T-cell (primary cell): Measurements from ENCODE around the gene RET. TPM values are rescaled to one million over a fixed set of nuclear protein-coding genes. Genes with fewer than 3 reads are reported as not detected.

Experiments
- ATAC-seq, 4 experiments: fragments of 200-7000 bp in 3 of 4; fragments of 150-1000 bp in 1 of 4; cut with Tn5 transposase; replicated peaks in 1 of 4; 1 replicate in 3 of 4; 2 replicates in 1 of 4; pipeline ENCODE4 v1.10.0; 2021; ENCODE audit warnings: moderate library complexity in 3 of 4, mild to moderate bottlenecking in 2 of 4, moderate number of reproducible peaks in 1 of 4
- CTCF ChIA-PET, 2 donors: fragments of 300-600 bp; sonication (Branson Sonifier 250); formaldehyde crosslinking; loops; one replicate each; lab custom pipeline; 2022; ENCODE audit warnings: antibody characterized with exemption in 2 of 2; lab: Charles Lee
- POLR2A ChIA-PET, 2 donors: fragments of 300-600 bp; sonication (Branson Sonifier 250); formaldehyde crosslinking; loops; one replicate each; lab custom pipeline; 2022; ENCODE audit warnings: antibody characterized with exemption in 2 of 2; lab: Charles Lee
- DNase-seq, 35 experiments: peaks; one replicate each; pipeline versions ENCODE4 v3.0.0 to v3.0.0-alpha.2; 2013 to 2023
- H3K27ac ChIP-seq: one replicate; pipeline ENCODE4 v1.5.1; 2013; ENCODE audit warnings: low read length
- H3K27me3 ChIP-seq, 2 experiments: replicated peaks in 1 of 2; 1 replicate in 1 of 2; 2 replicates in 1 of 2; pipeline versions ENCODE4 v1.6.1 to v1.7.0; 2013; ENCODE audit warnings: low read length in 1 of 2, mixed read lengths in 1 of 2; ENCODE audit not compliant: control insufficient read depth in 2 of 2, insufficient read depth in 2 of 2; ENCODE audit errors: extremely low read depth in 1 of 2
- H3K36me3 ChIP-seq, 2 donors: 1 replicate in 1 of 2; 2 replicates in 1 of 2; pipeline versions ENCODE4 v1.6.1 to v1.7.0; 2013; ENCODE audit warnings: low read length in 1 of 2; ENCODE audit not compliant: control insufficient read depth in 2 of 2, insufficient read depth in 1 of 2; ENCODE audit errors: extremely low read depth in 1 of 2
- H3K4me1 ChIP-seq, 2 experiments: 1 replicate in 1 of 2; 2 replicates in 1 of 2; pipeline versions ENCODE4 v1.6.1 to v1.7.0; 2013; ENCODE audit warnings: low read length in 2 of 2, mixed read lengths in 1 of 2; ENCODE audit not compliant: insufficient read depth in 2 of 2, control insufficient read depth in 1 of 2; ENCODE audit errors: extremely low read depth in 1 of 2
- H3K4me3 ChIP-seq, 2 donors: 1 replicate in 1 of 2; 2 replicates in 1 of 2; pipeline versions ENCODE4 v1.5.1 to v1.7.0; 2013; ENCODE audit warnings: mild to moderate bottlenecking in 2 of 2, low read length in 1 of 2, moderate library complexity in 1 of 2; ENCODE audit not compliant: control insufficient read depth in 1 of 2; ENCODE audit errors: extremely low read depth in 1 of 2
- H3K9me3 ChIP-seq: 2 replicates; pipeline ENCODE4 v1.7.0; 2013
- H3K27ac Mint-ChIP-seq, 2 donors: one replicate each; pipeline ENCODE4 v1.8.0; 2020 to 2021; ENCODE audit warnings: mild to moderate bottlenecking in 2 of 2, mixed read lengths in 2 of 2
- H3K27me3 Mint-ChIP-seq, 2 donors: one replicate each; pipeline ENCODE4 v1.8.0; 2021 to 2022; ENCODE audit warnings: mixed read lengths in 2 of 2
- H3K36me3 Mint-ChIP-seq: one replicate; pipeline ENCODE4 v1.8.0; 2021; ENCODE audit warnings: mixed read lengths
- H3K4me1 Mint-ChIP-seq, 3 donors: one replicate each; pipeline ENCODE4 v1.8.0; 2020 to 2022; ENCODE audit warnings: mixed read lengths in 3 of 3, mild to moderate bottlenecking in 1 of 3
- H3K4me3 Mint-ChIP-seq, 3 donors: one replicate each; pipeline ENCODE4 v1.8.0; 2020 to 2022; ENCODE audit warnings: mild to moderate bottlenecking in 3 of 3, mixed read lengths in 3 of 3, moderate library complexity in 3 of 3
- H3K9me3 Mint-ChIP-seq, 3 donors: one replicate each; pipeline ENCODE4 v1.8.0; 2020 to 2022; ENCODE audit warnings: mixed read lengths in 3 of 3
- WGBS: methylation state at CpG from one replicate; pipeline ENCODE4 v1.1.5; 2013; ENCODE audit warnings: missing lambda C conversion rate; ENCODE audit not compliant: insufficient coverage; 5-methylcytosine and 5-hydroxymethylcytosine counted together
- total RNA-seq, 35 experiments: library from RNA in 6 of 35; stranded (reverse) in 6 of 35; fragments of 120-200 nt in 1 of 35; gene quantifications; one replicate each; pipeline versions ENCODE4 v1.2.1 to v1.2.4 and lab custom pipeline; 2013 to 2026

RET gene
- total RNA-seq, 5 donors from 2014 or later (not counting 1 experiment from before 2014, with no cell fraction given), result 0.13 to 0.25 (median 0.15) TPM; not detected in 2

- Mint-ChIP-seq H3K36me3 (no peaks in the 10 kb centered on the region), H3K4me1 (no peaks in the 10 kb centered on the region), H3K4me3 (no peak overlapping the region), H3K27me3 (peaks cover 0 to 2% of the 10 kb centered on the region in 2 donors), H3K9me3 (no peaks in the 10 kb centered on the region), H3K27ac (no peak overlapping the region)
- H3K4me1 ChIP-seq, result no peaks in the 10 kb centered on the region
- WGBS, result no CpG with 5 or more reads among the region's 1 CpG
- no peak for ATAC-seq
- peaks cover 0 to 9% of the 10 kb centered on the region in 2 experiments for H3K27me3 ChIP-seq
- H3K36me3 ChIP-seq, result no peaks in the 10 kb centered on the region
- H3K4me3 ChIP-seq, result no peak overlapping the region
- CTCF ChIA-PET, result no interaction called here
- DNase-seq, result no peak
- POLR2A ChIA-PET, result no interaction called here
- H3K9me3 ChIP-seq, result no peaks in the 10 kb centered on the region
- no peak overlapping the region for H3K27ac ChIP-seq
These were observed 11.6 kb upstream of the RET start for GRCh38 chr10:43065234-43065633.

GRCh38 chr10:43065761-43066160 is 11.1 kb upstream of the RET start:
- Mint-ChIP-seq H3K36me3 (no peaks in the 10 kb centered on the region), H3K9me3 (no peaks in the 10 kb centered on the region), H3K4me3 (no peak overlapping the region), H3K27ac (no peak overlapping the region), H3K4me1 (no peaks in the 10 kb centered on the region), H3K27me3 (peaks cover 0 to 2% of the 10 kb centered on the region in 2 donors)
- 95% methylated on average over 2 of the region's 6 CpGs for WGBS
- CTCF ChIA-PET, result no interaction called here
- Histone ChIP-seq H3K9me3 (no peaks in the 10 kb centered on the region), H3K27ac (no peak overlapping the region), H3K36me3 (no peaks in the 10 kb centered on the region), H3K27me3 (peaks cover 0 to 9% of the 10 kb centered on the region in 2 experiments), H3K4me1 (no peaks in the 10 kb centered on the region), H3K4me3 (no peak overlapping the region)
- DNase-seq, result no peak
- no peak for ATAC-seq
- POLR2A ChIA-PET, result no interaction called here

- CTCF ChIA-PET, result no interaction called here
- H3K36me3 ChIP-seq, result no peaks in the 10 kb centered on the region
These were observed 10.4 kb upstream of the RET start for GRCh38 chr10:43066481-43066880.

GRCh38 chr10:43067391-43068135 is 9.3 kb upstream of the RET start:
- DNase-seq (no peak), ATAC-seq (no peak)
- 75% methylated on average over 7 of the region's 14 CpGs for WGBS
- Histone ChIP-seq H3K9me3 (no peaks in the 10 kb centered on the region), H3K4me1 (no peaks in the 10 kb centered on the region), H3K36me3 (no peaks in the 10 kb centered on the region), H3K4me3 (no peak overlapping the region), H3K27me3 (peaks cover 0 to 7% of the 10 kb centered on the region in 2 experiments), H3K27ac (no peak overlapping the region)
- H3K4me3 Mint-ChIP-seq, result no peak overlapping the region
- peaks cover 0 to 1% of the 10 kb centered on the region in 2 donors for H3K27me3 Mint-ChIP-seq
- H3K4me1 Mint-ChIP-seq, result no peaks in the 10 kb centered on the region
- no peaks in the 10 kb centered on the region for H3K9me3 Mint-ChIP-seq
- no peak overlapping the region for H3K27ac Mint-ChIP-seq
- no peaks in the 10 kb centered on the region for H3K36me3 Mint-ChIP-seq
- POLR2A ChIA-PET, result no interaction called here
- CTCF ChIA-PET, result no interaction called here

More at GRCh38 chr10:43066481-43066880, 10.4 kb upstream of the RET start:
- Histone ChIP-seq H3K4me3 (no peak overlapping the region), H3K27ac (no peak overlapping the region), H3K4me1 (no peaks in the 10 kb centered on the region), H3K27me3 (peaks cover 0 to 9% of the 10 kb centered on the region in 2 experiments), H3K9me3 (no peaks in the 10 kb centered on the region)
- no peak for ATAC-seq
- DNase-seq, result no peak
- H3K27ac Mint-ChIP-seq, result no peak overlapping the region
- H3K9me3 Mint-ChIP-seq, result no peaks in the 10 kb centered on the region
- POLR2A ChIA-PET, result no interaction called here
- WGBS, result no CpG with 5 or more reads among the region's 3 CpGs
- no peak overlapping the region for H3K4me3 Mint-ChIP-seq
- H3K27me3 Mint-ChIP-seq, result peaks cover 0 to 3% of the 10 kb centered on the region in 2 donors
- H3K36me3 Mint-ChIP-seq, result no peaks in the 10 kb centered on the region
- H3K4me1 Mint-ChIP-seq, result no peaks in the 10 kb centered on the region

- 81% methylated on average over 3 of the region's 5 CpGs for WGBS
- H3K4me1 ChIP-seq, result no peaks in the 10 kb centered on the region
- CTCF ChIA-PET, result no interaction called here
These were observed 8.8 kb upstream of the RET start for GRCh38 chr10:43068136-43068395.

GRCh38 chr10:43068471-43069210 is 8.2 kb upstream of the RET start:
- H3K27me3 ChIP-seq, result peaks cover 0 to 6% of the 10 kb centered on the region in 2 experiments
- no peaks in the 10 kb centered on the region for H3K36me3 ChIP-seq
- H3K4me1 Mint-ChIP-seq, result no peaks in the 10 kb centered on the region
- H3K4me1 ChIP-seq, result no peaks in the 10 kb centered on the region
- ChIA-PET POLR2A (interaction anchor here in 1 of 2 donors (0.5 kb wide), 1 partner anchor 278 kb away, joined by 7 read pairs; no protein-coding TSS in a partner anchor), CTCF (no interaction called here)
- H3K27ac ChIP-seq, result no peak overlapping the region
- H3K27me3 Mint-ChIP-seq, result peaks cover 3% of the 10 kb centered on the region in 2 donors
- ATAC-seq, result no peak
- H3K4me3 Mint-ChIP-seq, result no peak overlapping the region
- no peak overlapping the region for H3K4me3 ChIP-seq
- 82% methylated on average over 8 of the region's 14 CpGs for WGBS
- DNase-seq, result no peak
- H3K9me3 ChIP-seq, result no peaks in the 10 kb centered on the region
- H3K27ac Mint-ChIP-seq, result no peak overlapping the region
- H3K36me3 Mint-ChIP-seq, result no peaks in the 10 kb centered on the region
- H3K9me3 Mint-ChIP-seq, result no peaks in the 10 kb centered on the region

More at GRCh38 chr10:43068136-43068395, 8.8 kb upstream of the RET start:
- Histone ChIP-seq H3K36me3 (no peaks in the 10 kb centered on the region), H3K27me3 (peaks cover 0 to 3% of the 10 kb centered on the region in 2 experiments), H3K27ac (no peak overlapping the region), H3K4me3 (no peak overlapping the region), H3K9me3 (no peaks in the 10 kb centered on the region)
- POLR2A ChIA-PET, result interaction anchor here in 1 of 2 donors (0.5 kb wide), 1 partner anchor 279 kb away, joined by 7 read pairs; no protein-coding TSS in a partner anchor
- ATAC-seq (no peak), DNase-seq (no peak)
- H3K9me3 Mint-ChIP-seq, result no peaks in the 10 kb centered on the region
- H3K27ac Mint-ChIP-seq, result no peak overlapping the region
- no peaks in the 10 kb centered on the region for H3K36me3 Mint-ChIP-seq
- peaks cover 1 to 3% of the 10 kb centered on the region in 2 donors for H3K27me3 Mint-ChIP-seq
- H3K4me3 Mint-ChIP-seq, result no peak overlapping the region
- H3K4me1 Mint-ChIP-seq, result no peaks in the 10 kb centered on the region
